GM12892 (cell line): Measurements from ENCODE around the gene RAB36.

Source experiments
- POLR2A ChIP-seq: IDR thresholded peaks from 2 replicates; pipeline ENCODE4 v1.6.1; 2011; ENCODE audit warnings: low read depth, low read length, control low read depth
- POLR2AphosphoS5 ChIP-seq: IDR thresholded peaks from 2 replicates; pipeline ENCODE4 v1.6.1; 2011; ENCODE audit warnings: low read depth, low read length, control low read depth

- no peak for TF ChIP-seq POLR2AphosphoS5
- no peak for TF ChIP-seq POLR2A
Measured at GRCh38 chr22:23119494-23120414, 25.5 kb upstream of the RAB36 start.
